GM23248 (cell line): ENCODE data around the gene MEFV. TPM values are rescaled to one million over a fixed set of nuclear protein-coding genes. Genes with fewer than 3 reads are reported as not detected.

Source experiments
- DNase-seq: peaks from one replicate; pipeline ENCODE4 v3.0.0-alpha.2; 2015
- H2AFZ ChIP-seq: fragments of 200-600 bp; sonication (generic); 2 replicates; pipeline ENCODE4 v1.6.1; 2016; ENCODE audit warnings: antibody characterized with exemption
- H3F3A ChIP-seq: fragments of 200-600 bp; sonication (generic); 2 replicates; pipeline ENCODE4 v1.6.1; 2016; ENCODE audit warnings: mild to moderate bottlenecking, antibody characterized with exemption, mixed run types; ENCODE audit not compliant: insufficient read depth
- H3K27ac ChIP-seq: fragments of 200-600 bp; sonication (generic); 2 replicates; pipeline ENCODE4 v1.5.1; 2016; ENCODE audit warnings: mild to moderate bottlenecking
- H3K27me3 ChIP-seq: fragments of 200-600 bp; sonication (generic); replicated peaks from 2 replicates; pipeline ENCODE4 v1.6.1; 2016; ENCODE audit warnings: mild to moderate bottlenecking; ENCODE audit not compliant: insufficient read depth
- H3K36me3 ChIP-seq: fragments of 200-600 bp; sonication (generic); 2 replicates; pipeline ENCODE4 v1.6.1; 2016; ENCODE audit warnings: low read depth, mild to moderate bottlenecking
- H3K4me1 ChIP-seq: fragments of 200-600 bp; sonication (generic); 2 replicates; pipeline ENCODE4 v1.6.1; 2016; ENCODE audit warnings: mild to moderate bottlenecking; ENCODE audit not compliant: insufficient read depth
- H3K4me2 ChIP-seq: fragments of 200-600 bp; sonication (generic); one replicate; pipeline ENCODE4 v1.6.1; 2016; ENCODE audit warnings: mild to moderate bottlenecking; ENCODE audit not compliant: unreplicated experiment
- H3K4me3 ChIP-seq: fragments of 200-600 bp; sonication (generic); 2 replicates; pipeline ENCODE4 v1.5.1; 2016; ENCODE audit warnings: mild to moderate bottlenecking
- H3K79me2 ChIP-seq: fragments of 200-600 bp; sonication (generic); 2 replicates; pipeline ENCODE4 v1.6.1; 2016; ENCODE audit warnings: mild to moderate bottlenecking; ENCODE audit not compliant: insufficient read depth
- H3K9ac ChIP-seq: fragments of 200-600 bp; sonication (generic); 2 replicates; pipeline ENCODE4 v1.6.1; 2016; ENCODE audit warnings: mild to moderate bottlenecking
- H3K9me2 ChIP-seq: fragments of 200-600 bp; sonication (generic); 2 replicates; pipeline ENCODE4 v1.6.1; 2016; ENCODE audit warnings: mixed run types, mild to moderate bottlenecking, moderate library complexity; ENCODE audit not compliant: insufficient read depth
- H3K9me3 ChIP-seq: fragments of 200-600 bp; sonication (generic); one replicate; pipeline ENCODE4 v1.6.1; 2017; ENCODE audit warnings: low read depth
- H4K20me1 ChIP-seq: fragments of 200-600 bp; sonication (generic); 2 replicates; pipeline ENCODE4 v1.6.0; 2016; ENCODE audit not compliant: insufficient read depth
- EZH2 ChIP-seq: fragments of 200-600 bp; sonication (generic); IDR thresholded peaks from 2 replicates; pipeline ENCODE4 v1.6.1; 2018; ENCODE audit warnings: antibody characterized with exemption, mild to moderate bottlenecking; ENCODE audit not compliant: insufficient read depth, poor library complexity, severe bottlenecking
- EZH2phosphoT487 ChIP-seq: fragments of 200-600 bp; sonication (generic); IDR thresholded peaks from 2 replicates; pipeline ENCODE4 v1.6.1; 2018; ENCODE audit warnings: antibody characterized with exemption, moderate library complexity, mild to moderate bottlenecking, low read depth; ENCODE audit not compliant: insufficient read depth
- WGBS, 2 experiments: methylation state at CpG; one replicate each; pipeline ENCODE4 v1.1.6; 2015 to 2017; ENCODE audit warnings: low lambda C conversion rate in 2 of 2, low coverage in 1 of 2; ENCODE audit errors: missing lambda C conversion rate in 2 of 2; 5-methylcytosine and 5-hydroxymethylcytosine counted together
- in situ Hi-C: fragments of 300-500 bp; cut with MboI; formaldehyde crosslinking; loops from 2 replicates; pipeline ENCODE4 v1.15.0; 2020
- polyA plus RNA-seq: library from polyadenylated mRNA; unstranded; fragments of >200 nt; fragmentation: Nextera tagmentation; extraction: Ambion mirVana; gene quantifications from 2 replicates; pipeline ENCODE4 v1.2.1, GENCODE V29; 2016
- total RNA-seq: library from RNA; depleted of rRNA; stranded (reverse); fragments of >200 nt; shearing (Covaris generic); gene quantifications from 2 replicates; pipeline ENCODE4 v1.2.3, GENCODE V29; 2014

Gene MEFV
- total and polyA plus RNA-seq, 2 experiments from 2014 or later, result not detected

DNA sequence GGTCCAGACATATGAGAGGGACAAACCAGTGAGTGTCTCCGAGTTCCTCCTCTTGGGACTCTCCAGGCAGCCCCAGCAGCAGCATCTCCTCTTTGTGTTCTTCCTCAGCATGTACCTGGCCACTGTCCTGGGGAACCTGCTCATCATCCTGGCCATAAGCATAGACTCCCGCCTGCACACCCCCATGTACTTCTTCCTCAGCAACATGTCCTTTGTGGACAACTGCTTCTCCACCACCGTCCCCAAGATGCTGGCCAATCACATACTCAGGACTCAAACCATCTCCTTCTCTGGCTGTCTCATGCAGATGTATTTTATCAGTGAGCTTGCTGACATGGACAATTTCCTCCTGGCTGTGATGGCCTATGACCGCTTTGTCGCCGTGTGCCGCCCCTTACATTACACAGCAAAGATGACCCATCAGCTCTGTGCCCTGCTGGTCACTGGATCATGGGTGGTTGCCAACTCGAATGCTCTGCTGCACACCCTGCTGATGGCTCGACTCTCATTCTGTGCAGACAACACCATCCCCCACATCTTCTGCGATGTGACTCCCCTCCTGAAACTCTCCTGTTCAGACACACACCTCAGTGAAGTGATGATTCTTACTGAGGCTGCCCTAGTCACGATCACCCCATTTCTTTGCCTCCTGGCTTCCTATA lies 40.7 kb downstream of the MEFV start:
- Histone ChIP-seq H3F3A (no peaks in the 10 kb centered on the region), H3K9ac (no peak overlapping the region), H3K36me3 (no peaks in the 10 kb centered on the region), H3K27me3 (no peaks in the 10 kb centered on the region), H2AFZ (no peak overlapping the region), H3K9me2 (no peaks in the 10 kb centered on the region), H3K4me2 (no peak overlapping the region), H3K9me3 (no peaks in the 10 kb centered on the region), H4K20me1 (no peaks in the 10 kb centered on the region), H3K27ac (no peak overlapping the region), H3K4me1 (no peaks in the 10 kb centered on the region), H3K4me3 (no peak overlapping the region), H3K79me2 (no peaks in the 10 kb centered on the region)
- TF ChIP-seq EZH2 (no peak), EZH2phosphoT487 (no peak)
- no peak for DNase-seq
- in situ Hi-C loops, result no loop called here
- 56 to 59% methylated on average over 11 of the region's 11 CpGs for WGBS, 2 experiments

DNA sequence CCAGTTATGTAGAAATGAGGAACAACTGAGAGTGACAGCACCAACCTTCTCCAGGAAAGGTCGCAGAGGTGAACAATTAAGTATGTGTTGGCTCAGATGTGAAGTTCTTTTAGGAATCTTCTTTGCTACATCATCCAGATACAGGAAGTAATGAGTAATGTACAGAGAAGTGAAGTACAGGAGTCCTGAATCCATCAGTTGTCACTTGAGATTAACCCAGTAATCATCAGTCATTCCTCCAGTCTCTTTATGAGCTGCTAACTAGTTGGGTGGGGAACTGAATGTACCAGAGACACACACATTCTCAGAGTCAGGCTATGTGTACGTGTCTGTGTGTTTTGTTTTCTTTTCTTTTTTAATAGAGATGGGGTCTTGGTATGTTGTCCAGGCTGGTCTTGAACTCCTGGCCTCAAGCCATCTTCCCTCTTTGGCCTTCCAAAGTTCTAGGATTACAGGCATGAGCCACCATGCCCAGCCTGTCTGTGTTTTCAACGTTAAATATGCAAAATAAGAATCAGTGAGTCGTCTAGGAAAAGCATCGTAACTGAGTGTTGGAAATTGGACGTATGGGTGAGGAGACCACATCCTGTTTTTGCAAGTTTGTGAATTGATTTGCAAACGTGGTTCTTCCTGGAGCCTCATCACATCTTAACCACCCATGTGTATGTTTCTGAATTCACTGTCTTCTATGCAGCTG lies 41.4 kb downstream of the MEFV start:
- no peaks in the 10 kb centered on the region for H3F3A ChIP-seq
- no peak overlapping the region for H3K9ac ChIP-seq
- no peaks in the 10 kb centered on the region for H4K20me1 ChIP-seq
- no peaks in the 10 kb centered on the region for H3K36me3 ChIP-seq
- no peaks in the 10 kb centered on the region for H3K79me2 ChIP-seq
- H3K4me3 ChIP-seq, result no peak overlapping the region
- H3K27ac ChIP-seq, result no peak overlapping the region
- TF ChIP-seq EZH2 (no peak), EZH2phosphoT487 (no peak)
- H3K9me3 ChIP-seq, result no peaks in the 10 kb centered on the region
- H3K27me3 ChIP-seq, result no peaks in the 10 kb centered on the region
- no peak for DNase-seq
- 45 to 49% methylated on average over 7 of the region's 7 CpGs for WGBS, 2 experiments
- H3K4me1 ChIP-seq, result no peaks in the 10 kb centered on the region
- no peak overlapping the region for H3K4me2 ChIP-seq
- H3K9me2 ChIP-seq, result no peaks in the 10 kb centered on the region
- H2AFZ ChIP-seq, result no peak overlapping the region
- in situ Hi-C loops, result no loop called here

DNA sequence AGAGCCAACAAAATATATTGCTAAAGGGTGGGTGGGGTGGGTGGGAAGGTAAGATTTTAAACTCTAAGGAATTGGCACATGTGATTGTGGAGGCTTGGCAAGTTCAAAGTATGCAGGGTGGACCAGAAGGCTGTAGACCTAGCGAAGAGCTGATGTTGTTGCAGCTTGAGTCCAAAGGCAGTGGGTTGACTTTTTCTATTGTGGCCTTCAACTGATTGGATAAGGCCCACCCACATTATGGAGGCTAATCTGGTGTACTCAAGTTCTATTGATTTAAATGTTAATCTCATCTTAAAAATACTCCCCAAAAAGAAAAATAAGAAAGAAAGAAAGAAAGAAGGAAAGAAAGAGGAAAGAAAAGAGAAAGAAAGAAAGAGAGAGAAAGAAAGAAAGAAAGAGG lies 43.9 kb downstream of the MEFV start:
- TF ChIP-seq EZH2phosphoT487 (no peak), EZH2 (no peak)
- no peak for DNase-seq
- Histone ChIP-seq H3K4me1 (no peaks in the 10 kb centered on the region), H4K20me1 (no peaks in the 10 kb centered on the region), H2AFZ (no peak overlapping the region), H3F3A (no peaks in the 10 kb centered on the region), H3K9me3 (no peaks in the 10 kb centered on the region), H3K27ac (no peak overlapping the region), H3K79me2 (no peaks in the 10 kb centered on the region), H3K9me2 (no peaks in the 10 kb centered on the region), H3K36me3 (no peaks in the 10 kb centered on the region), H3K27me3 (no peaks in the 10 kb centered on the region), H3K4me2 (no peak overlapping the region), H3K4me3 (no peak overlapping the region), H3K9ac (no peak overlapping the region)
- WGBS, 2 experiments, result 0 to 14% methylated on average over 1 of the region's 1 CpG
- in situ Hi-C loops, result no loop called here

GRCh38 chr16:3212006-3212405 lies 44.4 kb downstream of the MEFV start:
- Histone ChIP-seq H3K27me3 (no peaks in the 10 kb centered on the region), H3K4me2 (no peak overlapping the region), H3K36me3 (no peaks in the 10 kb centered on the region), H3K9me3 (no peaks in the 10 kb centered on the region), H3K79me2 (no peaks in the 10 kb centered on the region), H3K9ac (no peak overlapping the region), H3K27ac (no peak overlapping the region), H4K20me1 (no peaks in the 10 kb centered on the region), H3K4me3 (no peak overlapping the region), H3K4me1 (no peaks in the 10 kb centered on the region), H2AFZ (no peak overlapping the region), H3F3A (no peaks in the 10 kb centered on the region), H3K9me2 (no peaks in the 10 kb centered on the region)
- in situ Hi-C loops, result no loop called here
- DNase-seq, result no peak
- 66 to 83% methylated on average over 3 of the region's 3 CpGs for WGBS, 2 experiments
- TF ChIP-seq EZH2phosphoT487, result no peak
- no peak for TF ChIP-seq EZH2
